HepG2 (cell line): Measurements from ENCODE around the gene DHRS13. TPM values are rescaled to one million over a fixed set of nuclear protein-coding genes. Genes with fewer than 3 reads are reported as not detected.
A peak's percentile ranks its signal among the peaks of the same experiment; 100 is the strongest.

Experiments used
- ATF7 ChIP-seq, 2 experiments: fragments of 450-650 bp in 1 of 2; sonication (generic) in 1 of 2; formaldehyde crosslinking in 1 of 2; IDR thresholded peaks; 2 replicates each; pipeline versions ENCODE4 v1.4.0 to v1.6.1; 2016 to 2020; ENCODE audit warnings: antibody characterized with exemption in 1 of 2, mild to moderate bottlenecking in 1 of 2, missing genetic modification reagents in 1 of 2
- BCL3 ChIP-seq: sonication (generic); formaldehyde crosslinking; IDR thresholded peaks from 2 replicates; pipeline ENCODE4 v1.5.1; 2020; ENCODE audit warnings: mild to moderate bottlenecking, missing genetic modification reagents, moderate library complexity
- CEBPB ChIP-seq: IDR thresholded peaks from 2 replicates; pipeline ENCODE4 v1.6.1; 2011; ENCODE audit warnings: low read depth, low read length, improper control_type of control experiment, borderline replicate concordance
- DMAP1 ChIP-seq: IDR thresholded peaks from 2 replicates; pipeline ENCODE4 v1.6.1; 2016
- ERF ChIP-seq: IDR thresholded peaks from 2 replicates; pipeline ENCODE4 v1.6.1; 2018; ENCODE audit warnings: missing biosample characterization, missing genetic modification reagents
- KDM5A ChIP-seq: fragments of 200-600 bp; sonication (generic); IDR thresholded peaks from 2 replicates; pipeline ENCODE4 v1.7.0; 2018; ENCODE audit warnings: antibody characterized with exemption, mild to moderate bottlenecking, low read length, borderline replicate concordance
- KLF13 ChIP-seq: sonication (generic); formaldehyde crosslinking; IDR thresholded peaks from 2 replicates; pipeline ENCODE4 v1.4.0; 2020; ENCODE audit warnings: mild to moderate bottlenecking, missing genetic modification reagents
- MIER3 ChIP-seq: IDR thresholded peaks from 2 replicates; pipeline ENCODE4 v1.6.1; 2016; ENCODE audit warnings: missing compliant biosample characterization, borderline replicate concordance
- NFYC ChIP-seq: IDR thresholded peaks from 2 replicates; pipeline ENCODE4 v1.6.1; 2016; ENCODE audit warnings: missing genetic modification reagents, missing compliant biosample characterization
- PCBP2 ChIP-seq: fragments of 200-400 bp; formaldehyde crosslinking; optimal IDR thresholded peaks from 2 replicates; pipeline ENCODE3; 2018; ENCODE audit warnings: low read length, low read depth; ENCODE audit not compliant: poor library complexity, severe bottlenecking
- SALL2 ChIP-seq: sonication (generic); formaldehyde crosslinking; IDR thresholded peaks from 2 replicates; pipeline ENCODE4 v1.8.1; 2023; ENCODE audit warnings: mild to moderate bottlenecking, missing genetic modification reagents, inconsistent platforms
- TSC22D2 ChIP-seq: sonication (generic); formaldehyde crosslinking; IDR thresholded peaks from 2 replicates; pipeline ENCODE4 v1.5.1; 2020; ENCODE audit warnings: missing genetic modification reagents, mild to moderate bottlenecking, borderline replicate concordance
- U2AF1 ChIP-seq: fragments of 200-400 bp; formaldehyde crosslinking; optimal IDR thresholded peaks from 2 replicates; pipeline ENCODE3; 2017; ENCODE audit warnings: mild to moderate bottlenecking, low read depth, low read length
- ZBTB10 ChIP-seq: sonication (generic); formaldehyde crosslinking; IDR thresholded peaks from 2 replicates; pipeline ENCODE4 v1.4.0; 2020; ENCODE audit warnings: missing genetic modification reagents, borderline replicate concordance
- ZC3H13 ChIP-seq: sonication (generic); formaldehyde crosslinking; IDR thresholded peaks from 2 replicates; pipeline ENCODE4 v1.8.1; 2023; ENCODE audit warnings: mild to moderate bottlenecking, missing genetic modification reagents, moderate library complexity
- ZEB1 ChIP-seq: IDR thresholded peaks from 2 replicates; pipeline ENCODE4 v1.6.1; 2012; ENCODE audit warnings: mild to moderate bottlenecking, low read depth, inconsistent platforms; ENCODE audit not compliant: insufficient replicate concordance
- ZNF205 ChIP-seq: IDR thresholded peaks from 2 replicates; pipeline ENCODE4 v1.6.1; 2018; ENCODE audit warnings: missing biosample characterization, missing genetic modification reagents
- ZNF264 ChIP-seq: sonication (generic); formaldehyde crosslinking; IDR thresholded peaks from 2 replicates; pipeline ENCODE4 v1.4.0; 2020; ENCODE audit warnings: missing genetic modification reagents
- ZNF331 ChIP-seq: sonication (generic); formaldehyde crosslinking; IDR thresholded peaks from 2 replicates; pipeline ENCODE4 v1.4.0; 2020; ENCODE audit warnings: missing genetic modification reagents
- ZNF816 ChIP-seq: sonication (generic); formaldehyde crosslinking; IDR thresholded peaks from 2 replicates; pipeline ENCODE4 v1.8.0; 2022; ENCODE audit warnings: missing genetic modification reagents, mild to moderate bottlenecking, borderline replicate concordance
- ZNF841 ChIP-seq: sonication (generic); formaldehyde crosslinking; IDR thresholded peaks from 2 replicates; pipeline ENCODE4 v1.8.1; 2023; ENCODE audit warnings: missing genetic modification reagents, borderline replicate concordance
- ZNF850 ChIP-seq: sonication (generic); formaldehyde crosslinking; conservative IDR thresholded peaks from 2 replicates; pipeline ENCODE4 v1.9.0; 2021; ENCODE audit warnings: mild to moderate bottlenecking, missing genetic modification reagents
- ZNF883 ChIP-seq: sonication (generic); formaldehyde crosslinking; IDR thresholded peaks from 2 replicates; pipeline ENCODE4 v1.5.1; 2020; ENCODE audit warnings: mild to moderate bottlenecking, missing genetic modification reagents; ENCODE audit errors: not compliant biosample characterization
- polyA plus RNA-seq, 8 experiments: library from polyadenylated mRNA; depleted of rRNA in 3 of 8; stranded (reverse) in 7 of 8; unstranded in 1 of 8; fragments of >200 nt; fragmentation: Illumina TruSeq in 4 of 8; extraction: Trizol in 4 of 8; gene quantifications; 2 replicates each; pipeline versions ENCODE4 v1.2.1 to v1.2.3, GENCODE V29; 2011 to 2016; ENCODE audit warnings: low read depth in 4 of 8, missing spikeins in 1 of 8, mixed read lengths in 1 of 8; ENCODE audit not compliant: insufficient read depth in 1 of 8
- total RNA-seq, 5 experiments: library from RNA; depleted of rRNA; stranded (reverse); fragments of >200 nt; fragmentation: Illumina TruSeq; extraction: Trizol; gene quantifications; 2 replicates each; pipeline ENCODE4 v1.2.3, GENCODE V29; 2016; ENCODE audit warnings: low read depth in 1 of 5
- TF ChIP-seq, protein P1 (sequence below): sonication (generic); formaldehyde crosslinking; IDR thresholded peaks from 2 replicates; pipeline ENCODE4 v1.4.0; 2020; ENCODE audit warnings: mild to moderate bottlenecking, missing genetic modification reagents, borderline replicate concordance

The DHRS13 gene
- total and polyA plus RNA-seq, 2 of the 13 experiments (the other 11 are each of a cell fraction or from before 2014, with no cell fraction given) = 11.8 to 12.6 TPM

- TF ChIP-seq U2AF1 = peak; percentile 80
- TF ChIP-seq ZNF331 (CRISPR knock-in tag) = peak; percentile 58; the same call in 1 of the 2 replicates
- TF ChIP-seq ZNF264 (CRISPR knock-in tag) = peak; percentile 36; the same call in 1 of the 2 replicates
- TF ChIP-seq KLF13 (CRISPR knock-in tag) = no peak; the same call in 1 of the 2 replicates
- no peak for TF ChIP-seq ZNF841 (CRISPR knock-in tag)
- TF ChIP-seq NFYC (CRISPR knock-in tag) = peak; percentile 88
- TF ChIP-seq, protein P1, sequence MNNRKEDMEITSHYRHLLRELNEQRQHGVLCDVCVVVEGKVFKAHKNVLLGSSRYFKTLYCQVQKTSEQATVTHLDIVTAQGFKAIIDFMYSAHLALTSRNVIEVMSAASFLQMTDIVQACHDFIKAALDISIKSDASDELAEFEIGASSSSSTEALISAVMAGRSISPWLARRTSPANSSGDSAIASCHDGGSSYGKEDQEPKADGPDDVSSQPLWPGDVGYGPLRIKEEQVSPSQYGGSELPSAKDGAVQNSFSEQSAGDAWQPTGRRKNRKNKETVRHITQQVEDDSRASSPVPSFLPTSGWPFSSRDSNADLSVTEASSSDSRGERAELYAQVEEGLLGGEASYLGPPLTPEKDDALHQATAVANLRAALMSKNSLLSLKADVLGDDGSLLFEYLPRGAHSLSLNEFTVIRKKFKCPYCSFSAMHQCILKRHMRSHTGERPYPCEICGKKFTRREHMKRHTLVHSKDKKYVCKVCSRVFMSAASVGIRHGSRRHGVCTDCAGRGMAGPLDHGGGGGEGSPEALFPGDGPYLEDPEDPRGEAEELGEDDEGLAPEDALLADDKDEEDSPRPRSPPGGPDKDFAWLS (CRISPR knock-in tag) = no peak
- peak; percentile 58; the same call in 1 of the 2 replicates for TF ChIP-seq MIER3 (CRISPR knock-in tag)
- TF ChIP-seq ERF (CRISPR knock-in tag) = peak; percentile 63; the same call in 1 of the 2 replicates
- TF ChIP-seq KDM5A = peak; percentile 96
- TF ChIP-seq ZC3H13 (CRISPR knock-in tag) = peak; percentile 18; the same call in 1 of the 2 replicates
- no peak for TF ChIP-seq CEBPB
- peak; percentile 28; the same call in 1 of the 2 replicates for TF ChIP-seq ZNF205 (CRISPR knock-in tag)
- peak; percentile 87 for TF ChIP-seq DMAP1 (CRISPR knock-in tag)
- TF ChIP-seq PCBP2 = no peak
- TF ChIP-seq SALL2 (CRISPR knock-in tag) = no peak
- peak; percentile 74; the same call in 1 of the 2 replicates for TF ChIP-seq TSC22D2 (CRISPR knock-in tag)
- peak; percentile 49 for TF ChIP-seq ZNF883 (CRISPR knock-in tag)
- TF ChIP-seq ZNF816 (CRISPR knock-in tag) = no peak
- peak; percentile 30 for TF ChIP-seq ZEB1
- TF ChIP-seq ZBTB10 (CRISPR knock-in tag) = no peak; the same call in 1 of the 2 replicates
- no peak for TF ChIP-seq ATF7 (IDR thresholded peaks at IDR 0.05)
- TF ChIP-seq ATF7 (CRISPR knock-in tag; IDR thresholded peaks at IDR 0.05) = no peak
- TF ChIP-seq BCL3 (CRISPR knock-in tag) = no peak
- no peak for TF ChIP-seq ZNF850 (CRISPR knock-in tag)
Measured at GRCh38 chr17:28854457-28855335, 48.2 kb downstream of the DHRS13 start, which contains the start of gene ERAL1 (continued).
